ENCODE results near the gene WDR48.

The WDR48 gene

GRCh38 chr3:39062180-39062579 lies 10.4 kb downstream of the WDR48 start:
- DNase-seq (ENCODE audit: low read depth, low spot score): no peak
- H3K27ac ChIP-seq: no peak overlapping the region

- no peak overlapping the region for H3K27ac ChIP-seq
- no peak for DNase-seq (ENCODE audit: low read depth, low spot score)
These were observed 11.3 kb downstream of the WDR48 start for GRCh38 chr3:39063143-39063542.

- DNase-seq (ENCODE audit: low read depth, low spot score): no peak
- H3K27ac ChIP-seq: no peak overlapping the region
These were observed 12.8 kb downstream of the WDR48 start for GRCh38 chr3:39064646-39065045.

- no peak for DNase-seq (ENCODE audit: low read depth, low spot score)
- no peak overlapping the region for H3K27ac ChIP-seq
These were observed 13.4 kb downstream of the WDR48 start for GRCh38 chr3:39065197-39065596.

GRCh38 chr3:39067286-39067685 lies 15.5 kb downstream of the WDR48 start:
- DNase-seq (ENCODE audit: low read depth, low spot score): peak; percentile 39

GRCh38 chr3:39068556-39068955 lies 16.7 kb downstream of the WDR48 start:
- no peak for DNase-seq (ENCODE audit: low read depth, low spot score)
- no peak overlapping the region for H3K27ac ChIP-seq

More at GRCh38 chr3:39067286-39067685, 15.5 kb downstream of the WDR48 start:
- H3K27ac ChIP-seq: no peak overlapping the region

- H3K27ac ChIP-seq: no peak overlapping the region
- DNase-seq (ENCODE audit: low read depth, low spot score): no peak
These were observed 24.1 kb downstream of the WDR48 start for GRCh38 chr3:39075910-39076309.

- no peak overlapping the region for H3K27ac ChIP-seq
- no peak for DNase-seq (ENCODE audit: low read depth, low spot score)
These were observed 27.7 kb downstream of the WDR48 start for GRCh38 chr3:39079530-39079929.

- H3K27ac ChIP-seq: no peak overlapping the region
- no peak for DNase-seq (ENCODE audit: low read depth, low spot score)
These were observed 28.2 kb downstream of the WDR48 start for GRCh38 chr3:39080026-39080425.

- no peak for DNase-seq (ENCODE audit: low read depth, low spot score)
- no peak overlapping the region for H3K27ac ChIP-seq
These were observed 31.0 kb downstream of the WDR48 start for GRCh38 chr3:39082666-39083313.

- no peak for DNase-seq (ENCODE audit: low read depth, low spot score)
- no peak overlapping the region for H3K27ac ChIP-seq
These were observed 34.3 kb downstream of the WDR48 start for GRCh38 chr3:39086144-39086543.

GRCh38 chr3:39088456-39088855 lies 36.6 kb downstream of the WDR48 start:
- H3K27ac ChIP-seq: no peak overlapping the region
- DNase-seq (ENCODE audit: low read depth, low spot score): no peak

- no peak for DNase-seq (ENCODE audit: low read depth, low spot score)
- no peak overlapping the region for H3K27ac ChIP-seq
These were observed 37.1 kb downstream of the WDR48 start for GRCh38 chr3:39088889-39089288.

- no peak for DNase-seq (ENCODE audit: low read depth, low spot score)
- H3K27ac ChIP-seq: no peak overlapping the region
These were observed 39.1 kb downstream of the WDR48 start for GRCh38 chr3:39090922-39091321.

GRCh38 chr3:39094851-39095677 lies 43.2 kb downstream of the WDR48 start:
- no peak for DNase-seq (ENCODE audit: low read depth, low spot score)
- H3K27ac ChIP-seq: no peak overlapping the region

GRCh38 chr3:39095778-39096177 lies 44.0 kb downstream of the WDR48 start:
- no peak overlapping the region for H3K27ac ChIP-seq
- DNase-seq (ENCODE audit: low read depth, low spot score): no peak

- no peak overlapping the region for H3K27ac ChIP-seq
- DNase-seq (ENCODE audit: low read depth, low spot score): no peak
These were observed 45.0 kb downstream of the WDR48 start for GRCh38 chr3:39096775-39097174.

- no peak overlapping the region for H3K27ac ChIP-seq
- no peak for DNase-seq (ENCODE audit: low read depth, low spot score)
These were observed 46.1 kb downstream of the WDR48 start for GRCh38 chr3:39097716-39098472.

- no peak overlapping the region for H3K27ac ChIP-seq
- DNase-seq (ENCODE audit: low read depth, low spot score): no peak
These were observed 46.7 kb downstream of the WDR48 start for GRCh38 chr3:39098473-39099000.

- DNase-seq (ENCODE audit: low read depth, low spot score): no peak
- H3K27ac ChIP-seq: no peak overlapping the region
These were observed 47.4 kb downstream of the WDR48 start for GRCh38 chr3:39099242-39099641.
